ENCODE results near the gene DPYD.

DNA sequence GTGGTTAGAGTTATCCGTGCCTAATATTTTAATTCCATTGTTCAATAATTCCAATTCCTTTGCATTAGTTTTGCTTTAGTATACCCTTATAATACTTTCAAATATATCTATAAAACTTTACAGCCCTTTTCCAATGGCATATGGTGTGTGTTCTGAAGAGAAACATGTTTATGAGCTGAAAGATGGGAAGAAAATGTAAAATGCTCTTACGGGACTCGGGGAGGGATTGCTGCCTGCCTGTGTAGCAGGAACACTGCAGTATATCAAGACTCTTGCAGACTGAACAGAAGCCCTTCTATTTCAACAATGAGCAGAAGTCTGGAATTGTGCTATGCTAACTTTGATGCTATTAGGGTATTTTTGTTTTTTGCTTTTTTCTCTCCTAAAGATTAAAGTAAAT is 792.4 kb downstream of the DPYD start:
- no peak for TF ChIP-seq POLR2A (IDR thresholded peaks at IDR 0.05)
- TF ChIP-seq, protein P1, sequence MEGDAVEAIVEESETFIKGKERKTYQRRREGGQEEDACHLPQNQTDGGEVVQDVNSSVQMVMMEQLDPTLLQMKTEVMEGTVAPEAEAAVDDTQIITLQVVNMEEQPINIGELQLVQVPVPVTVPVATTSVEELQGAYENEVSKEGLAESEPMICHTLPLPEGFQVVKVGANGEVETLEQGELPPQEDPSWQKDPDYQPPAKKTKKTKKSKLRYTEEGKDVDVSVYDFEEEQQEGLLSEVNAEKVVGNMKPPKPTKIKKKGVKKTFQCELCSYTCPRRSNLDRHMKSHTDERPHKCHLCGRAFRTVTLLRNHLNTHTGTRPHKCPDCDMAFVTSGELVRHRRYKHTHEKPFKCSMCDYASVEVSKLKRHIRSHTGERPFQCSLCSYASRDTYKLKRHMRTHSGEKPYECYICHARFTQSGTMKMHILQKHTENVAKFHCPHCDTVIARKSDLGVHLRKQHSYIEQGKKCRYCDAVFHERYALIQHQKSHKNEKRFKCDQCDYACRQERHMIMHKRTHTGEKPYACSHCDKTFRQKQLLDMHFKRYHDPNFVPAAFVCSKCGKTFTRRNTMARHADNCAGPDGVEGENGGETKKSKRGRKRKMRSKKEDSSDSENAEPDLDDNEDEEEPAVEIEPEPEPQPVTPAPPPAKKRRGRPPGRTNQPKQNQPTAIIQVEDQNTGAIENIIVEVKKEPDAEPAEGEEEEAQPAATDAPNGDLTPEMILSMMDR (IDR thresholded peaks at IDR 0.05): no peak

Data from uterus (tissue), 2 donors.